DND-41 (cell line): ENCODE results near the gene DSCAM.

Source experiments
- ATAC-seq: fragments of 200-7000 bp; cut with Tn5 transposase; 3 replicates; pipeline ENCODE4 v1.9.1; 2021; ENCODE audit warnings: low read depth; ENCODE audit not compliant: insufficient read depth
- DNase-seq: peaks from one replicate; pipeline ENCODE4 v3.0.0-alpha.2; 2020
- H2AFZ ChIP-seq: 2 replicates; pipeline ENCODE4 v1.6.0; 2012; ENCODE audit warnings: low read depth, low read length
- H3K27ac ChIP-seq: 2 replicates; pipeline ENCODE4 v1.5.1; 2012; ENCODE audit warnings: low read length, inconsistent platforms
- H3K27me3 ChIP-seq: fragments of 200-600 bp; sonication (generic); 2 replicates; pipeline ENCODE4 v1.6.0; 2012; ENCODE audit warnings: low read length, mild to moderate bottlenecking, inconsistent platforms; ENCODE audit not compliant: insufficient read depth, poor library complexity
- H3K36me3 ChIP-seq: 2 replicates; pipeline ENCODE4 v1.5.1; 2012; ENCODE audit warnings: low read length, inconsistent platforms; ENCODE audit not compliant: insufficient read depth
- H3K4me1 ChIP-seq: 2 replicates; pipeline ENCODE4 v1.5.1; 2012; ENCODE audit warnings: mild to moderate bottlenecking, low read length; ENCODE audit not compliant: insufficient read depth
- H3K4me2 ChIP-seq: 2 replicates; pipeline ENCODE4 v1.6.0; 2012; ENCODE audit warnings: mild to moderate bottlenecking, moderate library complexity, low read length, inconsistent platforms; ENCODE audit not compliant: insufficient read depth
- H3K4me3 ChIP-seq, 2 experiments: fragments of 200-600 bp in 1 of 2; shearing (Covaris generic) in 1 of 2; 2 replicates each; pipeline ENCODE4 v1.5.1; 2012 to 2016; ENCODE audit warnings: inconsistent platforms in 2 of 2, low read length in 2 of 2, mild to moderate bottlenecking in 2 of 2, low read depth in 1 of 2, moderate library complexity in 1 of 2
- H3K79me2 ChIP-seq: 2 replicates; pipeline ENCODE4 v1.6.0; 2012; ENCODE audit warnings: low read length, inconsistent platforms; ENCODE audit not compliant: insufficient read depth
- H3K9ac ChIP-seq: 2 replicates; pipeline ENCODE4 v1.6.0; 2012; ENCODE audit warnings: low read depth, mild to moderate bottlenecking, inconsistent platforms, low read length, moderate library complexity
- H3K9me3 ChIP-seq: 2 replicates; pipeline ENCODE4 v1.5.1; 2012; ENCODE audit warnings: low read length, moderate library complexity, mild to moderate bottlenecking, inconsistent platforms; ENCODE audit not compliant: insufficient read depth, severe bottlenecking
- H4K20me1 ChIP-seq: 2 replicates; pipeline ENCODE4 v1.6.0; 2012; ENCODE audit warnings: low read length; ENCODE audit not compliant: insufficient read depth
- CTCF ChIP-seq: IDR thresholded peaks from 2 replicates; pipeline ENCODE4 v1.5.1; 2012; ENCODE audit warnings: borderline replicate concordance, low read length, moderate library complexity, mild to moderate bottlenecking; ENCODE audit not compliant: poor library complexity, severe bottlenecking; ENCODE audit errors: extremely low read depth
- EZH2 ChIP-seq: IDR thresholded peaks from 3 replicates; pipeline ENCODE4 v1.6.1; 2012; ENCODE audit warnings: borderline replicate concordance, low read depth, mild to moderate bottlenecking, moderate library complexity, low read length, inconsistent platforms; ENCODE audit not compliant: severe bottlenecking

Gene DSCAM

DNA sequence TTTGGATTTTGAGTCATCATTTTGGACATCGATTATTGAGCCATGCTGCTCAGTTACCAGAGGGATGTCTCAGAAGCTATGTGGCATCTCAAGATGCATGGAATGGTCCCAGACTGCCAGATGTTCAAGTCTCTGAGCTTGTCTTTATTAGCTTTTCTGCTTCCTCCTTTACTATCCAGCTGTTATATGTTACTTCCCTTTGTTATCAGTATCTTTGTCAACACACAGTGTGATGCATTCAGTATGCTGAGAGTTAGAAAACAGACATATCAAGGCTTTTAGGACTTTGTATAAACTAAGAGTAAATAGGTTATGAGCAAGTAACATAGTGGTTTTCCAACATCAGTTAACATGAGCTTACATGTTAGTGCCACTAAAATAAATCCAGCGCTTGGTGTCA, 474.5 kb downstream of the DSCAM start:
- Histone ChIP-seq H3K27me3 (no peaks in the 10 kb centered on the region), H4K20me1 (no peaks in the 10 kb centered on the region), H3K9ac (no peak overlapping the region), H3K4me3 (no peak overlapping the region), H3K79me2 (no peaks in the 10 kb centered on the region), H2AFZ (no peak overlapping the region), H3K27ac (no peak overlapping the region), H3K36me3 (no peaks in the 10 kb centered on the region), H3K9me3 (no peaks in the 10 kb centered on the region), H3K4me1 (no peaks in the 10 kb centered on the region), H3K4me2 (no peak overlapping the region)
- DNase-seq (no peak), ATAC-seq (no peak)
- TF ChIP-seq CTCF (no peak), EZH2 (no peak)

- no peaks in the 10 kb centered on the region for H3K36me3 ChIP-seq
- TF ChIP-seq EZH2 (no peak), CTCF (no peak)
- no peak overlapping the region for H3K4me2 ChIP-seq
- DNase-seq, result no peak
- no peak overlapping the region for H3K9ac ChIP-seq
- no peaks in the 10 kb centered on the region for H4K20me1 ChIP-seq
- H2AFZ ChIP-seq, result no peak overlapping the region
- no peaks in the 10 kb centered on the region for H3K9me3 ChIP-seq
- H3K4me1 ChIP-seq, result no peaks in the 10 kb centered on the region
- H3K79me2 ChIP-seq, result no peaks in the 10 kb centered on the region
- ATAC-seq, result no peak
- no peak overlapping the region for H3K4me3 ChIP-seq
- no peaks in the 10 kb centered on the region for H3K27me3 ChIP-seq
- H3K27ac ChIP-seq, result no peak overlapping the region
These were observed 475.6 kb downstream of the DSCAM start for GRCh38 chr21:40371329-40371728.

DNA sequence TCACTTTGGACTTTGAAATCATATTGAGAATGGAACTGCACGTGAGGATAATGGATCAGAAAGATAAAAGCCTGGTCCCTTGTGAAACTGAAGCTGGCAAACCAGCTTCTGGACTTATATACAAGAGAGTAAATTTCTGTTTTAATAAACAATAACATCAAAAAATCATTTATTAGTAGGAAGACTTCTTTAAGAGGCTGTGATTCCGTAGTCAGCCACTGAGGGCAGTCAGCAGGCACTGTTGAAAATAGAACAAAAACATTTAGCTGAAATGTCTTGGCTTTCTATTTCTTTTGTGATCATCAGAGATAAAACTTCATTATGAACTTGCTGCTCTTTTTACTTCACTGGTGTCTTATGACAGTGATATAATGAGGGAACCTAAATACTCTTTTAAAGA, 490.3 kb downstream of the DSCAM start:
- H3K79me2 ChIP-seq, result no peaks in the 10 kb centered on the region
- ATAC-seq, result no peak
- DNase-seq, result no peak
- no peaks in the 10 kb centered on the region for H3K36me3 ChIP-seq
- no peak overlapping the region for H3K27ac ChIP-seq
- no peaks in the 10 kb centered on the region for H3K4me1 ChIP-seq
- H3K9ac ChIP-seq, result no peak overlapping the region
- no peak overlapping the region for H3K4me3 ChIP-seq
- no peak for TF ChIP-seq EZH2
- TF ChIP-seq CTCF, result no peak
- H3K4me2 ChIP-seq, result no peak overlapping the region
- no peaks in the 10 kb centered on the region for H3K9me3 ChIP-seq
- H3K27me3 ChIP-seq, result no peaks in the 10 kb centered on the region
- no peaks in the 10 kb centered on the region for H4K20me1 ChIP-seq
- H2AFZ ChIP-seq, result no peak overlapping the region

DNA sequence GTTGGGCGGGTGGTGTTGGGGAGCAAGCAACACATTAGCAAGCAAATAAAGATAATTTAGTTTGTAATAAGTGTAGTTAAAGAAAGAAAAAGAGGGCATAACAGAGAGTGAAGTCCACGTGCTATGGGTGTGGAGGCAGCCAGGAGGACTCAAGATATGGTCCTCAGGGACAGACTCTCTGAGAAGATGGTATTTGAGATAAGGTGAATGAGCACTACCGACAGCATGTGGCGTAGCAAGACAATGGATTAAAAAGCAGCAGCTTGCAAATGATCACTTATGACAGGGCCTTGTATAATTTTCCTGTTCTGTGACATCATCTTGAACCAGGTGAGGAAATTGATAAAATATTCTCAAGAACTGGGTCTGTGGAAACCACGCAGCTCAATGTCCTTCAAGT, 491.9 kb downstream of the DSCAM start:
- H3K9me3 ChIP-seq, result no peaks in the 10 kb centered on the region
- no peaks in the 10 kb centered on the region for H3K36me3 ChIP-seq
- TF ChIP-seq EZH2 (no peak), CTCF (no peak)
- no peak overlapping the region for H3K27ac ChIP-seq
- no peak overlapping the region for H3K9ac ChIP-seq
- H3K79me2 ChIP-seq, result no peaks in the 10 kb centered on the region
- no peaks in the 10 kb centered on the region for H3K27me3 ChIP-seq
- H3K4me2 ChIP-seq, result no peak overlapping the region
- H4K20me1 ChIP-seq, result no peaks in the 10 kb centered on the region
- DNase-seq, result no peak
- no peak for ATAC-seq
- no peak overlapping the region for H3K4me3 ChIP-seq
- no peak overlapping the region for H2AFZ ChIP-seq
- H3K4me1 ChIP-seq, result no peaks in the 10 kb centered on the region
